ENCODE results near the gene LAMA4.

The LAMA4 gene

GRCh38 chr6:112243861-112244827, 10.2 kb downstream of the LAMA4 start:
- Histone ChIP-seq H3K36me3 (ENCODE audit: control insufficient read depth, insufficient read depth, low read length) (no peaks in the 10 kb centered on the region), H3K4me3 (ENCODE audit: insufficient read depth, low read depth, low read length) (no peak overlapping the region), H3K4me1 (ENCODE audit: control insufficient read depth, insufficient read depth, low read length) (no peaks in the 10 kb centered on the region), H3K27me3 (ENCODE audit: control insufficient read depth, insufficient read depth, low read length, poor library complexity, severe bottlenecking) (no peaks in the 10 kb centered on the region), H3K27ac (ENCODE audit: insufficient read depth, low read depth, low read length, poor library complexity, severe bottlenecking) (no peak overlapping the region), H3K9me3 (ENCODE audit: control insufficient read depth, low read length) (no peaks in the 10 kb centered on the region)
- WGBS, 2 experiments = 82 to 89% methylated on average over 11 of the region's 11 CpGs

DNA sequence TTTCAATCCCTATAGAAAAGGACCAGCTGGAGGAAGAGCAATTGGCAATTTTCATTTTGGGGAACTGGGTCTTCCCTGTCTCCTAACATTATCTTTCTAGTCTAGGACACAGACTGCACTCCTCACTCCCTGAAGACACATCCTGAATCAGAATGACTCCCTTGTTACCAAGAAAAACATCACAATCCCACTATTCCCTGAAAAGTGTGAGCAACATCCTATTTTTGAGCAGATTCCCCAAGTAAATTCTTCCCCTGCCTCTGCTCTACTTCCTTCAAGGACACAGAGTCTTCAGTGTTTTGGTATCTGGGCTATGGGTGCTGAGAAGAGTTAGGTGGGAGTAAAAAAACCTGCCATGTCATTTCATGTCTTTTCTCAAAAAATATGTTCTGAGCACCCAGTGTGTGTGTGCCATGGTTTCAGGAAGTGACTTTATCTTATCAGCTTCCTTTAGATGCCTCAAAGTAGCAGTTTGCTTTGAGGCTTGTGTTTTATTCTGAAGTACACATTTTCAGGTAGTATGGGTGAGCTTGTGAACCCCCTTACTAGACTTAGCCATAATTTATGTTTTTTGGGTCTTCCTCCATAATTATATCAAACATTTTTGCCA, 12.4 kb downstream of the LAMA4 start:
- Histone ChIP-seq H3K27me3 (ENCODE audit: control insufficient read depth, insufficient read depth, low read length, poor library complexity, severe bottlenecking) (no peaks in the 10 kb centered on the region), H3K9me3 (ENCODE audit: control insufficient read depth, low read length) (no peaks in the 10 kb centered on the region), H3K36me3 (ENCODE audit: control insufficient read depth, insufficient read depth, low read length) (no peaks in the 10 kb centered on the region), H3K27ac (ENCODE audit: insufficient read depth, low read depth, low read length, poor library complexity, severe bottlenecking) (no peak overlapping the region), H3K4me3 (ENCODE audit: insufficient read depth, low read depth, low read length) (no peak overlapping the region), H3K4me1 (ENCODE audit: control insufficient read depth, insufficient read depth, low read length) (no peaks in the 10 kb centered on the region)

- 94 to 95% methylated on average over 3 of the region's 3 CpGs for WGBS, 2 experiments
- no peaks in the 10 kb centered on the region for H3K27me3 ChIP-seq (ENCODE audit: control insufficient read depth, insufficient read depth, low read length, poor library complexity, severe bottlenecking)
- no peaks in the 10 kb centered on the region for H3K4me1 ChIP-seq (ENCODE audit: control insufficient read depth, insufficient read depth, low read length)
- H3K4me3 ChIP-seq (ENCODE audit: insufficient read depth, low read depth, low read length) = no peak overlapping the region
- no peak overlapping the region for H3K27ac ChIP-seq (ENCODE audit: insufficient read depth, low read depth, low read length, poor library complexity, severe bottlenecking)
- H3K9me3 ChIP-seq (ENCODE audit: control insufficient read depth, low read length) = no peaks in the 10 kb centered on the region
- H3K36me3 ChIP-seq (ENCODE audit: control insufficient read depth, insufficient read depth, low read length) = no peaks in the 10 kb centered on the region
Observed at GRCh38 chr6:112237595-112237994, 16.8 kb downstream of the LAMA4 start.

DNA sequence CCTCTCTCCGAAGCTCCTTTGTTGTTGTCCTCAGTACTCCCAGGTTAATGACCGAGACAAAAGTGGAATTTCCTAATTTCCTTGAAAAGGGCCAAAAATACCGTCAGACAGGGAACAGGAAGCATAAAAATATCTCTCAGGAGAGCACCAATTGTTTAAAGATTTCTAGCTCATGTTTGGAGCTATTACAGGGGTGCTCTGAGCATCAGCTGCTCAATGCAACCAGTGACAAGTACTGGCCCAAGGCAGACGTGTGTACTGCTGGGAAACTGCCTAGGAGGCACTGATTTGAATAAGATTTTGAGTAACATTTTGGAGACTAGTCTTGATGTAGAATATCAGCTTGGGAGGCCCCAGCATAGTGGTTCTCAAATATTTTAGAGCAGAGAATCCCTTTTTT, 17.3 kb downstream of the LAMA4 start:
- H3K9me3 ChIP-seq (ENCODE audit: control insufficient read depth, low read length) = no peaks in the 10 kb centered on the region
- no peak overlapping the region for H3K4me3 ChIP-seq (ENCODE audit: insufficient read depth, low read depth, low read length)
- H3K4me1 ChIP-seq (ENCODE audit: control insufficient read depth, insufficient read depth, low read length) = no peaks in the 10 kb centered on the region
- WGBS, 2 experiments = 91% methylated on average over 4 of the region's 4 CpGs
- H3K27ac ChIP-seq (ENCODE audit: insufficient read depth, low read depth, low read length, poor library complexity, severe bottlenecking) = no peak overlapping the region
- H3K27me3 ChIP-seq (ENCODE audit: control insufficient read depth, insufficient read depth, low read length, poor library complexity, severe bottlenecking) = no peaks in the 10 kb centered on the region
- no peaks in the 10 kb centered on the region for H3K36me3 ChIP-seq (ENCODE audit: control insufficient read depth, insufficient read depth, low read length)

- 92% methylated on average over 5 of the region's 5 CpGs for WGBS, 2 experiments
- H3K36me3 ChIP-seq (ENCODE audit: control insufficient read depth, insufficient read depth, low read length) = no peaks in the 10 kb centered on the region
- H3K27me3 ChIP-seq (ENCODE audit: control insufficient read depth, insufficient read depth, low read length, poor library complexity, severe bottlenecking) = no peaks in the 10 kb centered on the region
- no peaks in the 10 kb centered on the region for H3K9me3 ChIP-seq (ENCODE audit: control insufficient read depth, low read length)
- no peak overlapping the region for H3K4me3 ChIP-seq (ENCODE audit: insufficient read depth, low read depth, low read length)
- H3K27ac ChIP-seq (ENCODE audit: insufficient read depth, low read depth, low read length, poor library complexity, severe bottlenecking) = no peak overlapping the region
- H3K4me1 ChIP-seq (ENCODE audit: control insufficient read depth, insufficient read depth, low read length) = no peaks in the 10 kb centered on the region
Observed at GRCh38 chr6:112235956-112236355, 18.4 kb downstream of the LAMA4 start.

GRCh38 chr6:112234601-112235000, 19.8 kb downstream of the LAMA4 start:
- 95 to 100% methylated on average over 5 of the region's 5 CpGs for WGBS, 2 experiments

DNA sequence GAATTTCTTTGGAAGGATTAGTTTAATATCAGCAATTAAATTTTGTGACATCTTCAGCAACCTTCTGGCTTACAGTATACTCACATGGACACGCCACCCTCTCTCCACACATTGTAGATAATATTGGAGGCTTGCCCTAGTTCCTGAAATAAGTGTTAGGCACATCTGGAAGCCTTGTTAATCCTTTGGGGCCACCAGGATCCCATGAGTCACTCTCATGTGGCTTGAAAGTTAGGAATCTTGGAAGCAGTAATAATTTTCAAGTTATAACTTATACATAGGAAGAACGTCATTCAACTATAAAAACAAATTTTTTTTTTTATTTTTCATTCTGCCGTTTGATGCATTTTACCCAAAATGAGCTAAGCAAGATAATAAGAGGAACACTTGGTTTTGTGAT, 20.5 kb downstream of the LAMA4 start:
- 92% methylated on average over 1 to 3 of the region's 3 CpGs for WGBS, 2 experiments
- Histone ChIP-seq H3K36me3 (ENCODE audit: control insufficient read depth, insufficient read depth, low read length) (no peaks in the 10 kb centered on the region), H3K27ac (ENCODE audit: insufficient read depth, low read depth, low read length, poor library complexity, severe bottlenecking) (no peak overlapping the region), H3K4me1 (ENCODE audit: control insufficient read depth, insufficient read depth, low read length) (no peaks in the 10 kb centered on the region), H3K9me3 (ENCODE audit: control insufficient read depth, low read length) (no peaks in the 10 kb centered on the region), H3K4me3 (ENCODE audit: insufficient read depth, low read depth, low read length) (no peak overlapping the region), H3K27me3 (ENCODE audit: control insufficient read depth, insufficient read depth, low read length, poor library complexity, severe bottlenecking) (no peaks in the 10 kb centered on the region)

More at GRCh38 chr6:112234601-112235000, 19.8 kb downstream of the LAMA4 start:
- no peak overlapping the region for H3K27ac ChIP-seq (ENCODE audit: insufficient read depth, low read depth, low read length, poor library complexity, severe bottlenecking)
- no peaks in the 10 kb centered on the region for H3K27me3 ChIP-seq (ENCODE audit: control insufficient read depth, insufficient read depth, low read length, poor library complexity, severe bottlenecking)
- no peaks in the 10 kb centered on the region for H3K4me1 ChIP-seq (ENCODE audit: control insufficient read depth, insufficient read depth, low read length)
- no peaks in the 10 kb centered on the region for H3K9me3 ChIP-seq (ENCODE audit: control insufficient read depth, low read length)
- no peak overlapping the region for H3K4me3 ChIP-seq (ENCODE audit: insufficient read depth, low read depth, low read length)
- H3K36me3 ChIP-seq (ENCODE audit: control insufficient read depth, insufficient read depth, low read length) = no peaks in the 10 kb centered on the region

DNA sequence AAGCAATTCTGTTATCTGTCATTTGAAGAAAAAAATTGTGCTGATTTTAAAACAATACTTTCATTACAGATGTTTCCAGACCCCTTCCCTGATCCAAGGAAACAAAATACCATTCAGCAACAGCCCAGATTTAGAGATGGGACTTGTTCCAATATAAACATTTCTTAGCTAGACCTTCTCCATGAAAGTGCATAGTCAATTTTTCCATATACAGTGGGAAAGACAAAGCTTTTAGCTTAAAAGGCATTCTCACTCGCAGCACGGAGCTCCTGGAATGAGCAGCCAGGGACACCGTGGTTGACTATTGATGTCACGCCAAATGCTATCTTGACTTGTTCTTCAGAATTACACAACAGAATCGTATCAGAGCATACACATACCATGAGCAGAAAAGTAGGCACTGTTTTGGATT, 21.5 kb downstream of the LAMA4 start:
- Histone ChIP-seq H3K4me3 (ENCODE audit: insufficient read depth, low read depth, low read length) (no peak overlapping the region), H3K4me1 (ENCODE audit: control insufficient read depth, insufficient read depth, low read length) (no peaks in the 10 kb centered on the region), H3K27ac (ENCODE audit: insufficient read depth, low read depth, low read length, poor library complexity, severe bottlenecking) (no peak overlapping the region), H3K27me3 (ENCODE audit: control insufficient read depth, insufficient read depth, low read length, poor library complexity, severe bottlenecking) (no peaks in the 10 kb centered on the region), H3K9me3 (ENCODE audit: control insufficient read depth, low read length) (no peaks in the 10 kb centered on the region), H3K36me3 (ENCODE audit: control insufficient read depth, insufficient read depth, low read length) (no peaks in the 10 kb centered on the region)
- WGBS, 2 experiments = 93 to 96% methylated on average over 5 of the region's 5 CpGs

DNA sequence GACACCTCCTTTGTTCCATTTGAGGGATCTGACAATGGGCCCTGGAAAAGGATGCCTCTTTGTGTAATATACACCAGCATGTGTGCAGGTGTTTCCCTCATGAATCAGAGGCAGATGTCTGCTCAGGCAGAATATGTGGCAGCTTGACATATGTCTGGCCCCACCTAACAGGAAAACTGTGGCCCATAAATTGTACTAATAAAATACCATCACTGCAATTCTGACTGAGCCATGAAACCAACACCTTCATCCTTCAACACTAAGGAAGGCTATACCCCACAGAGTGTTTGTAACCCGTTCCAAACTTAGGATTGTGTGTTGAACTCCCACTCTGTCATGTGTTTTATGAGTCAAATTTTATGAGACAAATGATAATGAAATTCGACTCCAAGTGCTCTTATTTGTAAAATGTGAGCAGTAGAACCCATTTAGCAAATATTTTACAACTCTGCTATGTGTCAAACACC, 22.7 kb downstream of the LAMA4 start:
- Histone ChIP-seq H3K36me3 (ENCODE audit: control insufficient read depth, insufficient read depth, low read length) (no peaks in the 10 kb centered on the region), H3K4me1 (ENCODE audit: control insufficient read depth, insufficient read depth, low read length) (no peaks in the 10 kb centered on the region), H3K27ac (ENCODE audit: insufficient read depth, low read depth, low read length, poor library complexity, severe bottlenecking) (no peak overlapping the region), H3K27me3 (ENCODE audit: control insufficient read depth, insufficient read depth, low read length, poor library complexity, severe bottlenecking) (no peaks in the 10 kb centered on the region), H3K4me3 (ENCODE audit: insufficient read depth, low read depth, low read length) (no peak overlapping the region), H3K9me3 (ENCODE audit: control insufficient read depth, low read length) (no peaks in the 10 kb centered on the region)
- 89 to 94% methylated on average over 2 of the region's 2 CpGs for WGBS, 2 experiments

- Histone ChIP-seq H3K27me3 (ENCODE audit: control insufficient read depth, insufficient read depth, low read length, poor library complexity, severe bottlenecking) (no peaks in the 10 kb centered on the region), H3K4me1 (ENCODE audit: control insufficient read depth, insufficient read depth, low read length) (no peaks in the 10 kb centered on the region), H3K27ac (ENCODE audit: insufficient read depth, low read depth, low read length, poor library complexity, severe bottlenecking) (no peak overlapping the region), H3K4me3 (ENCODE audit: insufficient read depth, low read depth, low read length) (no peak overlapping the region), H3K36me3 (ENCODE audit: control insufficient read depth, insufficient read depth, low read length) (no peaks in the 10 kb centered on the region), H3K9me3 (ENCODE audit: control insufficient read depth, low read length) (no peaks in the 10 kb centered on the region)
- WGBS, 2 experiments = 100% methylated on average over 1 of the region's 1 CpG; no CpG with 5 or more reads in 1 of the 2 experiments
Observed at GRCh38 chr6:112231164-112231563, 23.2 kb downstream of the LAMA4 start.

Measured in ectodermal cell (in vitro differentiated cells).